ENCODE data around the gene STX16. TPM values are rescaled to one million over a fixed set of nuclear protein-coding genes. Genes with fewer than 3 reads are reported as not detected.

Gene STX16
- total RNA-seq, 1 donor from 2014 or later, result 56.8 TPM

- DNase-seq, result no peak
Measured at GRCh38 chr20:58619077-58619863, 31.8 kb upstream of the STX16 start.

- no peak for DNase-seq
Measured at GRCh38 chr20:58619864-58620431, 31.1 kb upstream of the STX16 start.

- DNase-seq, result no peak
Measured at GRCh38 chr20:58621906-58622548, 29.1 kb upstream of the STX16 start.

- DNase-seq, result no peak
Measured at GRCh38 chr20:58622671-58623578, 28.2 kb upstream of the STX16 start.

- no peak for DNase-seq
Measured at GRCh38 chr20:58623579-58624473, 27.3 kb upstream of the STX16 start.

GRCh38 chr20:58624687-58625086 lies 26.4 kb upstream of the STX16 start:
- DNase-seq, result no peak

- DNase-seq, result no peak
Measured at GRCh38 chr20:58625585-58625984, 25.5 kb upstream of the STX16 start.

- no peak for DNase-seq
Measured at GRCh38 chr20:58626051-58626450, 25.0 kb upstream of the STX16 start.

- no peak for DNase-seq
Measured at GRCh38 chr20:58627212-58628072, 23.6 kb upstream of the STX16 start.

- DNase-seq, result no peak
Measured at GRCh38 chr20:58628491-58629214, 22.4 kb upstream of the STX16 start.

GRCh38 chr20:58629215-58629580 lies 21.9 kb upstream of the STX16 start:
- DNase-seq, result no peak

- no peak for DNase-seq
Measured at GRCh38 chr20:58630063-58630462, 21.0 kb upstream of the STX16 start.

GRCh38 chr20:58633161-58634053 lies 17.7 kb upstream of the STX16 start:
- peak; percentile 86 for DNase-seq

- no peak for DNase-seq
Measured at GRCh38 chr20:58634059-58634458, 17.0 kb upstream of the STX16 start.

- peak; percentile 76 for DNase-seq
Measured at GRCh38 chr20:58634521-58635278, 16.4 kb upstream of the STX16 start.

GRCh38 chr20:58635279-58635665 lies 15.8 kb upstream of the STX16 start:
- DNase-seq, result no peak

GRCh38 chr20:58636396-58636982 lies 14.6 kb upstream of the STX16 start:
- no peak for DNase-seq
